ENCODE data around the gene FGR.

FGR gene

GRCh38 chr1:27599605-27600497, 35.1 kb downstream of the FGR start:
- no peak for DNase-seq

GRCh38 chr1:27598902-27599528, 36.0 kb downstream of the FGR start:
- DNase-seq: no peak

- DNase-seq: no peak
Observed at GRCh38 chr1:27598295-27598687, 36.7 kb downstream of the FGR start.

- no peak for DNase-seq
Observed at GRCh38 chr1:27597516-27598294, 37.3 kb downstream of the FGR start.

GRCh38 chr1:27596986-27597385, 38.0 kb downstream of the FGR start:
- no peak for DNase-seq

- DNase-seq: no peak
Observed at GRCh38 chr1:27596261-27596660, 38.7 kb downstream of the FGR start.

- DNase-seq: no peak
Observed at GRCh38 chr1:27595597-27595996, 39.4 kb downstream of the FGR start.

GRCh38 chr1:27594564-27595510, 40.1 kb downstream of the FGR start:
- DNase-seq: no peak

GRCh38 chr1:27593678-27594563, 41.1 kb downstream of the FGR start:
- DNase-seq: no peak

GRCh38 chr1:27592931-27593677, 41.9 kb downstream of the FGR start:
- no peak for DNase-seq

GRCh38 chr1:27592232-27592930, 42.6 kb downstream of the FGR start:
- DNase-seq: no peak

- no peak for DNase-seq
Observed at GRCh38 chr1:27591622-27592021, 43.4 kb downstream of the FGR start.

GRCh38 chr1:27590917-27591508, 44.0 kb downstream of the FGR start:
- DNase-seq: no peak

- DNase-seq: no peak
Observed at GRCh38 chr1:27589841-27590426, 45.1 kb downstream of the FGR start.

- DNase-seq: no peak
Observed at GRCh38 chr1:27589441-27589840, 45.5 kb downstream of the FGR start.

GRCh38 chr1:27588256-27589232, 46.4 kb downstream of the FGR start:
- DNase-seq: no peak

GRCh38 chr1:27585684-27586083, 49.3 kb downstream of the FGR start:
- DNase-seq: no peak

- no peak for DNase-seq
Observed at GRCh38 chr1:27584453-27584852, 50.5 kb downstream of the FGR start.
